Mesenchymal stem cell (in vitro differentiated cells and primary cell): ENCODE results near the gene TIMM22.

Experiments used
- DNase-seq: peaks from one replicate; pipeline ENCODE4 v3.0.0-alpha.2; 2013
- H2AFZ ChIP-seq: one replicate; pipeline ENCODE4 v1.6.1; 2013; ENCODE audit warnings: low read depth, mild to moderate bottlenecking, control low read depth, inconsistent platforms, low read length, moderate library complexity
- H2AK5ac ChIP-seq: 2 replicates; pipeline ENCODE4 v1.6.1; 2013; ENCODE audit warnings: low read length, moderate library complexity, mild to moderate bottlenecking, inconsistent platforms; ENCODE audit not compliant: severe bottlenecking
- H2BK120ac ChIP-seq: one replicate; pipeline ENCODE4 v1.6.1; 2013; ENCODE audit warnings: low read depth, mild to moderate bottlenecking, inconsistent platforms, low read length, moderate library complexity
- H2BK12ac ChIP-seq, 2 experiments: one replicate each; pipeline ENCODE4 v1.6.1; 2013; ENCODE audit warnings: inconsistent platforms in 2 of 2, low read length in 2 of 2, mild to moderate bottlenecking in 2 of 2, moderate library complexity in 2 of 2, control low read depth in 1 of 2
- H2BK15ac ChIP-seq: one replicate; pipeline ENCODE4 v1.6.1; 2013; ENCODE audit warnings: mild to moderate bottlenecking, low read depth, inconsistent platforms; ENCODE audit not compliant: poor library complexity, severe bottlenecking
- H2BK5ac ChIP-seq: 2 replicates; pipeline ENCODE4 v1.6.1; 2013; ENCODE audit warnings: low read depth, mild to moderate bottlenecking, low read length, control low read depth, inconsistent platforms; ENCODE audit not compliant: poor library complexity, severe bottlenecking
- H3K14ac ChIP-seq, 2 experiments: one replicate each; pipeline ENCODE4 v1.6.1; 2013; ENCODE audit warnings: inconsistent platforms in 2 of 2, low read length in 2 of 2, control low read depth in 1 of 2, mild to moderate bottlenecking in 1 of 2, moderate library complexity in 1 of 2
- H3K18ac ChIP-seq, 2 experiments: one replicate each; pipeline ENCODE4 v1.6.1; 2013; ENCODE audit warnings: inconsistent platforms in 2 of 2, low read length in 2 of 2, control low read depth in 1 of 2, low read depth in 1 of 2, mild to moderate bottlenecking in 1 of 2
- H3K23ac ChIP-seq, 2 experiments: one replicate each; pipeline ENCODE4 v1.6.1; 2013; ENCODE audit warnings: inconsistent platforms in 2 of 2, low read length in 2 of 2, mild to moderate bottlenecking in 2 of 2, moderate library complexity in 2 of 2, control low read depth in 1 of 2
- H3K27ac ChIP-seq: 2 replicates; pipeline ENCODE4 v1.5.1; 2013; ENCODE audit warnings: mild to moderate bottlenecking, moderate library complexity, low read length, control low read depth, inconsistent platforms; ENCODE audit not compliant: poor library complexity, severe bottlenecking
- H3K27me3 ChIP-seq, 2 experiments: 2 replicates each; pipeline versions ENCODE4 v1.6.1 to v1.7.0; 2013; ENCODE audit warnings: low read length in 2 of 2, mild to moderate bottlenecking in 2 of 2, moderate library complexity in 2 of 2, control low read depth in 1 of 2, inconsistent platforms in 1 of 2; ENCODE audit not compliant: control insufficient read depth in 1 of 2, insufficient read depth in 1 of 2
- H3K36me3 ChIP-seq, 2 experiments: 2 replicates each; pipeline versions ENCODE4 v1.6.1 to v1.7.0; 2013; ENCODE audit warnings: low read length in 2 of 2, control low read depth in 1 of 2, inconsistent platforms in 1 of 2, low read depth in 1 of 2, mild to moderate bottlenecking in 1 of 2; ENCODE audit not compliant: insufficient read depth in 2 of 2, control insufficient read depth in 1 of 2
- H3K4ac ChIP-seq, 2 experiments: one replicate each; pipeline ENCODE4 v1.6.1; 2013; ENCODE audit warnings: inconsistent platforms in 2 of 2, low read length in 2 of 2, mild to moderate bottlenecking in 2 of 2, moderate library complexity in 2 of 2, control low read depth in 1 of 2, low read depth in 1 of 2
- H3K4me1 ChIP-seq: 2 replicates; pipeline ENCODE4 v1.6.1; 2013; ENCODE audit warnings: low read depth, low read length, control low read depth; ENCODE audit not compliant: control insufficient read depth, insufficient read depth
- H3K4me2 ChIP-seq: 2 replicates; pipeline ENCODE4 v1.6.1; 2013; ENCODE audit warnings: low read length, mild to moderate bottlenecking, inconsistent platforms; ENCODE audit not compliant: poor library complexity, severe bottlenecking
- H3K4me3 ChIP-seq, 2 experiments: 2 replicates each; pipeline versions ENCODE4 v1.5.1 to v1.7.0; 2013; ENCODE audit warnings: low read length in 2 of 2, mild to moderate bottlenecking in 2 of 2, control low read depth in 1 of 2, low read depth in 1 of 2; ENCODE audit not compliant: insufficient read depth in 1 of 2
- H3K79me1 ChIP-seq: replicated peaks from 2 replicates; pipeline ENCODE4 v1.6.1; 2013; ENCODE audit warnings: mild to moderate bottlenecking, control low read depth, low read length, inconsistent platforms; ENCODE audit not compliant: poor library complexity, severe bottlenecking
- H3K9ac ChIP-seq: 2 replicates; pipeline ENCODE4 v1.7.0; 2013; ENCODE audit warnings: mild to moderate bottlenecking, low read length, moderate library complexity
- H3K9me3 ChIP-seq: 2 replicates; pipeline ENCODE4 v1.7.0; 2013; ENCODE audit warnings: mild to moderate bottlenecking, low read length; ENCODE audit not compliant: control insufficient read depth
- H4K8ac ChIP-seq: one replicate; pipeline ENCODE4 v1.6.1; 2013; ENCODE audit warnings: inconsistent platforms, mild to moderate bottlenecking, low read length, moderate library complexity
- H4K91ac ChIP-seq: one replicate; pipeline ENCODE4 v1.6.1; 2013; ENCODE audit warnings: mild to moderate bottlenecking, low read length, inconsistent platforms
- WGBS: methylation state at CpG from one replicate; pipeline ENCODE4 v1.1.7; 2013; ENCODE audit warnings: mixed read lengths; 5-methylcytosine and 5-hydroxymethylcytosine counted together

Gene TIMM22

DNA sequence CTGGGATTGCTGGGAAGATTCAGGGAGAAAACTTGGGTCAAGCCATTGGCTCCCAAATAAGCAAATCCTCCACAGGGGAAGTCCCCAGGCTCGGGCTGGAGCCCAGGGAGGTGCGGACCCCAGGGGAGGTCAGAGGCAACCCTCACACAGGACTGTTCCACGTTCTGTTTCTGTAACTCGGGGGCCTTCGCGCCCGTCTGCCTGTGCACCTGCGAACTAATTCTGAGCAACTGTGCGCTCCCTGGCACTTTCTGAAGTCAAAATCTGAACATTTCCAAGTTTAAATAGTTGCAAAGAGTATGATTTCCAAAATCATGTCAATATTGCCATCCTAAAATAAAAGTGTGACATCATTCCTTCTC, 16.8 kb downstream of the TIMM22 start:
- Histone ChIP-seq H2BK120ac (no peak overlapping the region), H3K4me3 (no peak overlapping the region), H4K91ac (no peak overlapping the region), H3K79me1 (peaks cover 16% of the 10 kb centered on the region), H3K36me3 (peaks cover 46 to 63% of the 10 kb centered on the region in 2 experiments), H3K9ac (no peak overlapping the region), H2AFZ (no peak overlapping the region), H3K18ac (no peak overlapping the region), H3K23ac (no peak overlapping the region), H3K4me2 (no peak overlapping the region), H3K9me3 (no peaks in the 10 kb centered on the region), H3K4me1 (peaks cover 2% of the 10 kb centered on the region), H3K4ac (no peak overlapping the region), H3K14ac (no peak overlapping the region), H2AK5ac (no peak overlapping the region), H3K27ac (no peak overlapping the region), H2BK15ac (no peak overlapping the region), H4K8ac (no peak overlapping the region), H2BK12ac (no peak overlapping the region), H3K27me3 (no peaks in the 10 kb centered on the region), H2BK5ac (no peak overlapping the region)
- no peak for DNase-seq
- WGBS, result 97% methylated on average over 9 of the region's 9 CpGs

DNA sequence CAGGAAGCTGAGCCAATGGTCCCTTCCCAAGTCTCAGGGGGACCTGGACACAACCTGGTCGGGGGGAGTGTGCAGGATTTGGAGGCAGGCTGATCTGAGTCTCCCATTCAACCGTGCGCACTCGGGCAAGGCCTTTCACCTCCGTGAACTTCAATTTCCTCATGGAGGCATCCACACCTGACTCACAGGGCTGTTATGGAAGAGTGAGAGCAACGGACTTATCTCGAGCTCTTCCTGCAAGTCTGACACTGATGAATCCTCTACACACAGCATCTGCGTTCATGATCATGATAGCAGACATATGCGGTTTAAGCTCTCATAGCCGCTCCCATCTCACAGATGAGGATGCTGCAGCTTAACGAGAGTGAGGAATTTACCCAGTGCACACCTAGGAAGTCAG, 21.6 kb downstream of the TIMM22 start:
- no peak overlapping the region for H2AFZ ChIP-seq
- H4K91ac ChIP-seq, result no peak overlapping the region
- H2BK120ac ChIP-seq, result no peak overlapping the region
- H3K4me1 ChIP-seq, result peaks cover 6% of the 10 kb centered on the region
- no peak overlapping the region for H2BK5ac ChIP-seq
- no peak overlapping the region for H3K18ac ChIP-seq
- no peak overlapping the region for H2AK5ac ChIP-seq
- no peak overlapping the region for H3K4me3 ChIP-seq
- no peak overlapping the region for H4K8ac ChIP-seq
- no peaks in the 10 kb centered on the region for H3K9me3 ChIP-seq
- peaks cover 21 to 60% of the 10 kb centered on the region in 2 experiments for H3K36me3 ChIP-seq
- no peak overlapping the region for H3K27ac ChIP-seq
- no peaks in the 10 kb centered on the region for H3K27me3 ChIP-seq
- H2BK12ac ChIP-seq, result no peak overlapping the region
- no peak overlapping the region for H3K4ac ChIP-seq
- no peak overlapping the region for H3K4me2 ChIP-seq
- no peak overlapping the region for H3K14ac ChIP-seq
- no peak overlapping the region for H3K9ac ChIP-seq
- WGBS, result 91% methylated on average over 11 of the region's 11 CpGs
- H2BK15ac ChIP-seq, result no peak overlapping the region
- H3K79me1 ChIP-seq, result peaks cover 33% of the 10 kb centered on the region
- no peak overlapping the region for H3K23ac ChIP-seq
- no peak for DNase-seq

DNA sequence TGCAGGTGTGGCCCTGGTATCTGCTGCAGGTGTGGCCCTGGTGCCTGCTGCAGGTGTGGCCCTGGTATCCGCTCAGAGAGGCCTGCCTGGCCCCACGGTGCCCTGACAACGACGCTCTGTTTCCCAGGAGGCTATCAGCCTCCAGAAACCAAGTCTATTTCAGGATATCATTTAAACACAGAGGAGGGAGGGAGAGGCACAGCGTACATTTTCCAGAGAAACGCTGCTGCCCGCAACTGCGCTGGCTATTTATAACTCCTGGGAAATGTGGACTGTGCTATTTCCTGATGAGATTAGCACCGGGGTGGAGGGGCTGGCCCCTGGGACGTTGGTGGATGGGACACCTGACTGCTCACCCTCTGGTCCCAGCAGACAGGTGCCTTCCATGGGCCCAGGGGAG, 22.5 kb downstream of the TIMM22 start:
- H3K79me1 ChIP-seq, result peaks cover 38% of the 10 kb centered on the region
- no peak overlapping the region for H2BK5ac ChIP-seq
- 69% methylated on average over 8 of the region's 10 CpGs for WGBS
- no peak overlapping the region for H3K4ac ChIP-seq
- H3K23ac ChIP-seq, result no peak overlapping the region
- no peak overlapping the region for H2BK120ac ChIP-seq
- no peak overlapping the region for H2AK5ac ChIP-seq
- no peak overlapping the region for H2AFZ ChIP-seq
- H2BK15ac ChIP-seq, result no peak overlapping the region
- H3K27me3 ChIP-seq, result no peaks in the 10 kb centered on the region
- H3K4me1 ChIP-seq, result peaks cover 6% of the 10 kb centered on the region
- no peak overlapping the region for H3K4me3 ChIP-seq
- no peak overlapping the region for H3K9ac ChIP-seq
- no peak overlapping the region for H4K8ac ChIP-seq
- peak; percentile 49 for DNase-seq
- peaks cover 24 to 68% of the 10 kb centered on the region in 2 experiments for H3K36me3 ChIP-seq
- no peak overlapping the region for H3K4me2 ChIP-seq
- H3K27ac ChIP-seq, result no peak overlapping the region
- H3K9me3 ChIP-seq, result no peaks in the 10 kb centered on the region
- H4K91ac ChIP-seq, result no peak overlapping the region
- no peak overlapping the region for H2BK12ac ChIP-seq
- no peak overlapping the region for H3K14ac ChIP-seq
- H3K18ac ChIP-seq, result no peak overlapping the region

DNA sequence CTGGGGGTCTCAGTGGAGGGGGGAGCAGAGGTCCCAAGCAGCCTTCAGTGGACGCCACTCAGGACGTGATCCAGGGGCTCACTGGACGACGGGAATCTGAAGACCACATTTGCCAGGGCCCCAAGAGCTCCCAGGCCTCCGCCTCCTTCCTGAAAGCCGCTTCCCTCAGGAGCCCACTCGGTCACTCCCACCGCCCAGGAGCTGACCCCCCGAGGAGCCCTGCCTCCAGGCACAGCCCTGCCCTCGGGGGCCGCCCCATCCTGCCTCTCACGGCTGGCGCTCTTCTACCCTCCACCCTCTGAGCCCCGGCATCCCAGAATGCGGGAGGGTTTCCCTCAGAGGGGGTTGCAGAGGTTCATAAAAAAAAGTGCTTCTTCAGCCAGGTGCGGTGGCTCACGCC, 24.2 kb downstream of the TIMM22 start:
- H3K36me3 ChIP-seq, result peaks cover 30 to 80% of the 10 kb centered on the region in 2 experiments
- peaks cover 45% of the 10 kb centered on the region for H3K79me1 ChIP-seq
- no peak overlapping the region for H3K4me2 ChIP-seq
- no peak overlapping the region for H2BK5ac ChIP-seq
- no peak overlapping the region for H3K27ac ChIP-seq
- H3K14ac ChIP-seq, result no peak overlapping the region
- no peak overlapping the region for H2AK5ac ChIP-seq
- no peak overlapping the region for H3K23ac ChIP-seq
- H2BK15ac ChIP-seq, result no peak overlapping the region
- H3K4me3 ChIP-seq, result no peak overlapping the region
- no peak overlapping the region for H4K8ac ChIP-seq
- H3K4me1 ChIP-seq, result peaks cover 6% of the 10 kb centered on the region
- H2BK120ac ChIP-seq, result no peak overlapping the region
- no peak overlapping the region for H3K9ac ChIP-seq
- no peak overlapping the region for H4K91ac ChIP-seq
- no peak overlapping the region for H3K18ac ChIP-seq
- no peaks in the 10 kb centered on the region for H3K9me3 ChIP-seq
- H3K27me3 ChIP-seq, result no peaks in the 10 kb centered on the region
- no peak overlapping the region for H2AFZ ChIP-seq
- no peak overlapping the region for H3K4ac ChIP-seq
- DNase-seq, result no peak
- no peak overlapping the region for H2BK12ac ChIP-seq
- 90% methylated on average over 17 of the region's 17 CpGs for WGBS
